Smooth muscle cell (in vitro differentiated cells): ENCODE results near the gene PNPLA7. TPM values are rescaled to one million over a fixed set of nuclear protein-coding genes. Genes with fewer than 3 reads are reported as not detected.

ENCODE experiments used
- DNase-seq: peaks from one replicate; lab custom pipeline; 2025; ENCODE audit not compliant: unreplicated experiment; lab: John Stamatoyannopoulos, UW
- H2AFZ ChIP-seq: fragments of 200-600 bp; sonication (generic); 2 replicates; pipeline ENCODE4 v1.6.0; 2016; ENCODE audit warnings: antibody characterized with exemption, low read depth, mild to moderate bottlenecking
- H3F3A ChIP-seq: fragments of 200-600 bp; sonication (generic); 2 replicates; pipeline ENCODE4 v1.6.0; 2017; ENCODE audit warnings: antibody characterized with exemption, low read depth
- H3K27ac ChIP-seq: fragments of 200-600 bp; sonication (generic); 2 replicates; pipeline ENCODE4 v1.5.1; 2016; ENCODE audit warnings: low read depth, mild to moderate bottlenecking
- H3K27me3 ChIP-seq: fragments of 200-600 bp; sonication (generic); 2 replicates; pipeline ENCODE4 v1.6.1; 2016; ENCODE audit warnings: low read depth, mild to moderate bottlenecking
- H3K36me3 ChIP-seq: fragments of 200-600 bp; sonication (generic); 2 replicates; pipeline ENCODE4 v1.5.1; 2016; ENCODE audit warnings: low read depth
- H3K4me1 ChIP-seq: fragments of 200-600 bp; sonication (generic); 2 replicates; pipeline ENCODE4 v1.5.1; 2016; ENCODE audit warnings: low read depth
- H3K4me2 ChIP-seq: fragments of 200-600 bp; sonication (generic); 2 replicates; pipeline ENCODE4 v1.6.0; 2016; ENCODE audit warnings: mild to moderate bottlenecking
- H3K4me3 ChIP-seq: fragments of 200-600 bp; sonication (generic); 2 replicates; pipeline ENCODE4 v1.5.1; 2016; ENCODE audit warnings: mild to moderate bottlenecking
- H3K79me2 ChIP-seq: fragments of 200-600 bp; sonication (generic); 2 replicates; pipeline ENCODE4 v1.6.0; 2016; ENCODE audit warnings: low read depth, mild to moderate bottlenecking
- H3K9ac ChIP-seq: fragments of 200-600 bp; sonication (generic); 2 replicates; pipeline ENCODE4 v1.6.0; 2016; ENCODE audit warnings: low read depth
- H3K9me3 ChIP-seq: fragments of 200-600 bp; sonication (generic); replicated peaks from 2 replicates; pipeline ENCODE4 v1.5.1; 2016; ENCODE audit warnings: low read depth
- H4K20me1 ChIP-seq: fragments of 200-600 bp; sonication (generic); 2 replicates; pipeline ENCODE4 v1.6.0; 2016; ENCODE audit warnings: low read depth
- WGBS: methylation state at CpG from one replicate; pipeline ENCODE4 v1.1.7; 2016; ENCODE audit warnings: low lambda C conversion rate; 5-methylcytosine and 5-hydroxymethylcytosine counted together
- polyA plus RNA-seq: library from polyadenylated mRNA; unstranded; fragments of >200 nt; fragmentation: Nextera tagmentation; extraction: Ambion mirVana; gene quantifications from 2 replicates; pipeline ENCODE4 v1.2.1, GENCODE V29; 2016
- total RNA-seq: library from RNA; depleted of rRNA; stranded (reverse); fragments of >200 nt; gene quantifications from 2 replicates; pipeline ENCODE4 v1.2.3, GENCODE V29; 2014
- TF ChIP-seq, protein P1 (sequence below): fragments of 200-600 bp; sonication (generic); IDR thresholded peaks from 2 replicates; pipeline ENCODE4 v1.5.1; 2017; ENCODE audit warnings: borderline replicate concordance, mild to moderate bottlenecking, antibody characterized with exemption; ENCODE audit not compliant: insufficient read depth, poor library complexity, severe bottlenecking

Gene PNPLA7
- total and polyA plus RNA-seq, 2 experiments from 2014 or later, result 0.46 to 0.67 TPM

DNA sequence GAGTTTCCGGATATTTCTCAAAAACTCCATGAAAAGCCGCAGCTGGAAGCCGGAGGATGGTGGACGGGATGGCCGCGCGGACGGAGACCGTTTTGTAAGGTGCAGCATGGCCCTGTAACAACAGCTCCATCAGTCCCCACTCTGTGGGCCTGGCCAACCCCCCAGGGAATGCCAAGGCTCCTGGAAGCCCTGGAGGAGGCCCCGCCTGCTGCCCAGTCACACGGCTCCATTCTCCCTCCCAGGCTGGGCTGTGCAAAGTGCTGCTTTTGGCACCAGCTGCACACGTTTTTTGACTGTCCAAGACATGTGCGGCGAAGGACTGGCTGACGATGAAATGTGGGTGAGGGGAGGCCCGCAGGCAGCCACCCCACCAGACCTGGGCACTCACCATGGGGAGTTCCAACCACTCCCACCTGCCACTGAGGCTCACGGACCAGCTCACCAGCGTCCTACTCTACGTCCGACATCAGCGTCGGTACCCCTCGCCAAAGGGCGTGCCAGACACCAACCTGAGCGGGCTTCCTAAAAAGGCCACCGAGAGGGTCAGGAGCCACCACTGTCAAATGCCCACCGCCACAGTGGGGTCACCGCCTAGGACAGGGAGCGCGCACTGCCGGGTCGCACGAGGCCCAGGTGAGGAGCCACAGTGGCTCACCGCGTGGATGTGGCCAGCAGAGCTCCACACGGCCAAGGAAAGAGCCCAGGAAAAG is 27.3 kb downstream of the PNPLA7 start:
- 95% methylated on average over 36 of the region's 36 CpGs for WGBS
- TF ChIP-seq, protein P1, sequence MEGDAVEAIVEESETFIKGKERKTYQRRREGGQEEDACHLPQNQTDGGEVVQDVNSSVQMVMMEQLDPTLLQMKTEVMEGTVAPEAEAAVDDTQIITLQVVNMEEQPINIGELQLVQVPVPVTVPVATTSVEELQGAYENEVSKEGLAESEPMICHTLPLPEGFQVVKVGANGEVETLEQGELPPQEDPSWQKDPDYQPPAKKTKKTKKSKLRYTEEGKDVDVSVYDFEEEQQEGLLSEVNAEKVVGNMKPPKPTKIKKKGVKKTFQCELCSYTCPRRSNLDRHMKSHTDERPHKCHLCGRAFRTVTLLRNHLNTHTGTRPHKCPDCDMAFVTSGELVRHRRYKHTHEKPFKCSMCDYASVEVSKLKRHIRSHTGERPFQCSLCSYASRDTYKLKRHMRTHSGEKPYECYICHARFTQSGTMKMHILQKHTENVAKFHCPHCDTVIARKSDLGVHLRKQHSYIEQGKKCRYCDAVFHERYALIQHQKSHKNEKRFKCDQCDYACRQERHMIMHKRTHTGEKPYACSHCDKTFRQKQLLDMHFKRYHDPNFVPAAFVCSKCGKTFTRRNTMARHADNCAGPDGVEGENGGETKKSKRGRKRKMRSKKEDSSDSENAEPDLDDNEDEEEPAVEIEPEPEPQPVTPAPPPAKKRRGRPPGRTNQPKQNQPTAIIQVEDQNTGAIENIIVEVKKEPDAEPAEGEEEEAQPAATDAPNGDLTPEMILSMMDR, result no peak

DNA sequence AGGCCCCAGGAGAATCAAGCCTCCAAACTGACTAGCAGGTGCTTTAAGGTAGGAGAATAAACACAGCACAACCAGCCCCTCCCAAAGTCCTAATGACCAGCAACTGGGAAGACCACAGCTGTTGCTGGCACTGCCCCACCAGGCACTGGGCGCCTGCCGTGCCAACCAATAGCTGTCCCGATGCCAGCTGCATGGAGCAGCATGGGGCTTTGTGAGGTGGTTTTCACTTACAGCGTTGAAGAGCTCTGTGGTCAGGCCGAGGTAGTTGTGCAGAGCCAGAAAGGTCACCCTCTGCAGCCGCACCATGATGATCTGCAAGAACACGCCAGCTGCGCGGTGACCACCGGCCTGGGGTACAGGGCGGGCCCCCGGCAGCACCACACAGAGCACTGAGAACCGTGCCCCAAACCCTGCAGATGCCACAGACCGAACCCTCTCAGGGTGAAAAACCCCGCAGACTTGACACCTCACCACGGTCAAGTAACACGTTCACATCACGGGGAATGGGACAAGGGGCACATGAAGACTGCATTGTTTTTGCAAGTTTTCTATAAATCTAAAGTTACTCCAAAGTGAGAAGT is 28.7 kb downstream of the PNPLA7 start:
- WGBS, result 97% methylated on average over 18 of the region's 18 CpGs
- H3F3A ChIP-seq, result no peaks in the 10 kb centered on the region
- H2AFZ ChIP-seq, result no peak overlapping the region
- H4K20me1 ChIP-seq, result no peaks in the 10 kb centered on the region
- no peaks in the 10 kb centered on the region for H3K4me1 ChIP-seq
- no peak overlapping the region for H3K9ac ChIP-seq
- no peaks in the 10 kb centered on the region for H3K36me3 ChIP-seq
- no peak overlapping the region for H3K4me2 ChIP-seq
- TF ChIP-seq, protein P1, result no peak
- no peaks in the 10 kb centered on the region for H3K27me3 ChIP-seq
- H3K4me3 ChIP-seq, result no peak overlapping the region
- no peak for DNase-seq
- no peaks in the 10 kb centered on the region for H3K79me2 ChIP-seq
- H3K27ac ChIP-seq, result no peak overlapping the region
- no peaks in the 10 kb centered on the region for H3K9me3 ChIP-seq

More for the DNA sequence above, 27.3 kb downstream of the PNPLA7 start:
- Histone ChIP-seq H3K4me3 (no peak overlapping the region), H4K20me1 (no peaks in the 10 kb centered on the region), H3K9me3 (no peaks in the 10 kb centered on the region), H3K4me2 (no peak overlapping the region), H3K27ac (no peak overlapping the region), H3K4me1 (no peaks in the 10 kb centered on the region), H3F3A (no peaks in the 10 kb centered on the region), H2AFZ (no peak overlapping the region), H3K36me3 (no peaks in the 10 kb centered on the region), H3K9ac (no peak overlapping the region), H3K79me2 (no peaks in the 10 kb centered on the region), H3K27me3 (no peaks in the 10 kb centered on the region)
- DNase-seq, result no peak

DNA sequence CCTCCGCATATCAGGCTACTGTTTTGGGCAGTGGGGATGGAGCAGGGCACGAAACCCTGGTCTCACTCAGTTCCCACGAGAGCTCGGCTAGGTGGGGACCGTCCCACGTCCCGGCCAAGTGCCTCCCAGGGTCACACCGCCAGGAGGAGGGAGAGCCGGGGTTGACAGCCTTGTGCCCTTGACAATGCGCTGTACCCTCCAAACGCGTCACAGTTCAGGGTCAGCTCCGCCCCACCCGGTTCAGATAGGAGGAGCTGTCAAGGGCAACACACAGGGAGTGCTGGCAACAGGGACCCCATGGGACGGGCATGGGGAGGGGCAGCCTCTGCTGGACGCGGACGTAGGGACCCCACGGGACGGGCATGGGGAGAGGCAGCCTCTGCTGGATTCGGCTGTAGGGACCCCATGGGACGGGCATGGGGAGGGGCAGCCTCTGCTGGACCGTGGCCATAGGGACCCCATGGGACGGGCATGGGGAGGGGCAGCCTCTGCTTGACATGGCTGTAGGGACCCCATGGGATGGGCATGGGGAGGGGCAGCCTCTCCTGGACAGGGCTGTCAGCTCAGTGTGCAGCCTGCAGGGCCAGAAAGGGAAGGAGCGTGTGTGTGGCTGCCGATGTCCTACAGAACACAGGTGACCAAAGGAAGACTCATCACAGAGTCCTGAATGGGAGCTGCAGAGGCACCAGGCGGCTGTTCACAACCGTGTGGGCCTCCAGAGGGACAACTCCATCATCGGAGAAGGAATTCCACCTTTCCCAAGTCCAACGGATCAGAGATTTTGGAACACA is 29.4 kb downstream of the PNPLA7 start:
- 88% methylated on average over 29 of the region's 30 CpGs for WGBS
- Histone ChIP-seq H3K4me2 (no peak overlapping the region), H3K36me3 (no peaks in the 10 kb centered on the region), H3K79me2 (no peaks in the 10 kb centered on the region), H4K20me1 (no peaks in the 10 kb centered on the region), H3K27me3 (no peaks in the 10 kb centered on the region), H3K4me3 (no peak overlapping the region), H3F3A (no peaks in the 10 kb centered on the region), H3K9ac (no peak overlapping the region), H3K4me1 (no peaks in the 10 kb centered on the region), H2AFZ (no peak overlapping the region), H3K9me3 (no peaks in the 10 kb centered on the region), H3K27ac (no peak overlapping the region)
- TF ChIP-seq, protein P1, result no peak
- no peak for DNase-seq
